Neutrophil (primary cell): ENCODE data around the gene RPS6KC1.
"Not testable (repeated sequence)": the region's sequence is repeated elsewhere in the genome, so short reads cannot be mapped to it uniquely, and the experiment has no call there.

ENCODE experiments used
- H3K27ac ChIP-seq: fragments of 200-600 bp; sonication (generic); 2 replicates; pipeline ENCODE4 v1.5.1; 2016; ENCODE audit warnings: mild to moderate bottlenecking, moderate library complexity
- H3K27me3 ChIP-seq: fragments of 200-600 bp; sonication (generic); 2 replicates; pipeline ENCODE4 v1.6.0; 2016; ENCODE audit warnings: mild to moderate bottlenecking
- H3K36me3 ChIP-seq: fragments of 200-600 bp; sonication (generic); 2 replicates; pipeline ENCODE4 v1.5.1; 2017
- H3K4me1 ChIP-seq, 2 experiments: fragments of 200-600 bp in 1 of 2; sonication (generic) in 1 of 2; 1 replicate in 1 of 2; 2 replicates in 1 of 2; pipeline versions ENCODE4 v1.5.1 to v1.6.1; 2013 to 2016; ENCODE audit warnings: low read depth in 1 of 2, low read length in 1 of 2, mild to moderate bottlenecking in 1 of 2, moderate library complexity in 1 of 2; ENCODE audit not compliant: control insufficient read depth in 1 of 2, insufficient read depth in 1 of 2
- H3K4me3 ChIP-seq, 2 experiments: fragments of 200-600 bp in 1 of 2; sonication (generic) in 1 of 2; 1 replicate in 1 of 2; 2 replicates in 1 of 2; pipeline ENCODE4 v1.5.1; 2013 to 2016; ENCODE audit warnings: low read depth in 1 of 2, low read length in 1 of 2, mild to moderate bottlenecking in 1 of 2, moderate library complexity in 1 of 2
- H3K9me3 ChIP-seq: fragments of 200-600 bp; sonication (generic); 2 replicates; pipeline ENCODE4 v1.5.1; 2016
- TF ChIP-seq, protein P1 (sequence below): fragments of 200-600 bp; sonication (generic); IDR thresholded peaks from 2 replicates; pipeline ENCODE4 v1.5.1; 2016; ENCODE audit warnings: antibody characterized with exemption

Gene RPS6KC1

DNA sequence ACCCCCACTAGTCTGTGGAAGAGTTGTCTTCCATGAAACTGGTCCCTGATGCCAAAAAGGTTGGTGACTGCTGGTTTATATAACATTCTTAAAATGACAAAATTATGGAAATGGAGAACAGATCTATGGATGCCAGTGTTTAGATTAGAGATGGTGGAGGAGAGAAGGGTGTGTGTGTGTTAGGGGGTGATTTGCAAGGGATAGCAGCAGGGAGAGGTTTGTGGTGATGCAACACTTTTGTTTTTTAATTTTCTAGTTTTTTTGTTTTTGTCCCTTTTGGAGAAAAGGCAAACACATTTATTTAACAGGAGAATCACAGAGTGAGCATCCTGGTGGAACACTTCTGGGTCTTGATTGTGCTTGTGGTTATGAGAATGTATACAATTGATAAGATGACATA, 143.8 kb downstream of the RPS6KC1 start:
- Histone ChIP-seq H3K36me3 (no peaks in the 10 kb centered on the region), H3K4me1 (no peaks in the 10 kb centered on the region), H3K27me3 (no peaks in the 10 kb centered on the region), H3K4me3 (no peak overlapping the region), H3K9me3 (no peaks in the 10 kb centered on the region), H3K27ac (no peak overlapping the region)
- TF ChIP-seq, protein P1, sequence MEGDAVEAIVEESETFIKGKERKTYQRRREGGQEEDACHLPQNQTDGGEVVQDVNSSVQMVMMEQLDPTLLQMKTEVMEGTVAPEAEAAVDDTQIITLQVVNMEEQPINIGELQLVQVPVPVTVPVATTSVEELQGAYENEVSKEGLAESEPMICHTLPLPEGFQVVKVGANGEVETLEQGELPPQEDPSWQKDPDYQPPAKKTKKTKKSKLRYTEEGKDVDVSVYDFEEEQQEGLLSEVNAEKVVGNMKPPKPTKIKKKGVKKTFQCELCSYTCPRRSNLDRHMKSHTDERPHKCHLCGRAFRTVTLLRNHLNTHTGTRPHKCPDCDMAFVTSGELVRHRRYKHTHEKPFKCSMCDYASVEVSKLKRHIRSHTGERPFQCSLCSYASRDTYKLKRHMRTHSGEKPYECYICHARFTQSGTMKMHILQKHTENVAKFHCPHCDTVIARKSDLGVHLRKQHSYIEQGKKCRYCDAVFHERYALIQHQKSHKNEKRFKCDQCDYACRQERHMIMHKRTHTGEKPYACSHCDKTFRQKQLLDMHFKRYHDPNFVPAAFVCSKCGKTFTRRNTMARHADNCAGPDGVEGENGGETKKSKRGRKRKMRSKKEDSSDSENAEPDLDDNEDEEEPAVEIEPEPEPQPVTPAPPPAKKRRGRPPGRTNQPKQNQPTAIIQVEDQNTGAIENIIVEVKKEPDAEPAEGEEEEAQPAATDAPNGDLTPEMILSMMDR, result no peak

DNA sequence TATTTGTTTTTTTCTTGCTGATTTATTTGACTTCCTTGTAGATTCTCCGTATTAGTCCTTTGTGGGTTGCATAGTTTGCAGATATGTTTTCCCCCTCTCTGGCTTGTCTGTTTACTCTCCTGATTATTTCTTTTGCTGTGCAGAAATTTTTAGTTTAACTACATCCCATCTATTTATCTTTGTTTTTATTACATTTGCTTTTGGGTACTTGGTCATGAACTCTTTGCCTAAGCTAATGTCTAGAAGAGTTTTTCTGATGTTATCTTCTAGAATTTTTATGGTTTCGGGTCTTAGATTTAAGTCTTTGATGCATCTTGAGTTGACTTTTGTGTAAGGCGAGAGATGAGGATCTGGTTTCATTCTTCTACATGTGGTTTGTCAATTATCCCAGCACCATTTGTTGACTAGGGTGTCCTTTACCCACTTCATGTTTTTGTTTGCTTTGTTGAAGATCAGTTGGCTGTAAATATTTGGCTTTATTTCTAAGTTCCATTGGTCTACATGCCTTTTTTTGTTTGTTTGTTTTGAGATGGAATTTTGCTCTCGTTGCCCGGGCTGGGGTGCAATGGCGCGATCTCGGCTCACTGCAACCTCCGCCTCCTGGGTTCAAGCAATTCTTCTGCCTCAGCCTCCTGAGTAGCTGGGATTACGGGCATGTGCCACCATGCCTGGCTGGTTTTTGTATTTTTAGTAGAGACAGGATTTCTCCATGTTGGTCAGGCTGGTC, 145.4 kb downstream of the RPS6KC1 start:
- not testable (repeated sequence) for H3K27ac ChIP-seq, H3K36me3 ChIP-seq

GRCh38 chr1:213200630-213201029, 149.6 kb downstream of the RPS6KC1 start:
- Histone ChIP-seq H3K4me1 (no peaks in the 10 kb centered on the region), H3K36me3 (no peaks in the 10 kb centered on the region), H3K4me3 (no peak overlapping the region), H3K9me3 (no peaks in the 10 kb centered on the region), H3K27me3 (no peaks in the 10 kb centered on the region), H3K27ac (no peak overlapping the region)
- TF ChIP-seq, protein P1, result no peak

More for the DNA sequence above, 145.4 kb downstream of the RPS6KC1 start:
- H3K27me3 ChIP-seq, H3K4me3 ChIP-seq, H3K9me3 ChIP-seq, H3K4me1 ChIP-seq: not testable (repeated sequence)

DNA sequence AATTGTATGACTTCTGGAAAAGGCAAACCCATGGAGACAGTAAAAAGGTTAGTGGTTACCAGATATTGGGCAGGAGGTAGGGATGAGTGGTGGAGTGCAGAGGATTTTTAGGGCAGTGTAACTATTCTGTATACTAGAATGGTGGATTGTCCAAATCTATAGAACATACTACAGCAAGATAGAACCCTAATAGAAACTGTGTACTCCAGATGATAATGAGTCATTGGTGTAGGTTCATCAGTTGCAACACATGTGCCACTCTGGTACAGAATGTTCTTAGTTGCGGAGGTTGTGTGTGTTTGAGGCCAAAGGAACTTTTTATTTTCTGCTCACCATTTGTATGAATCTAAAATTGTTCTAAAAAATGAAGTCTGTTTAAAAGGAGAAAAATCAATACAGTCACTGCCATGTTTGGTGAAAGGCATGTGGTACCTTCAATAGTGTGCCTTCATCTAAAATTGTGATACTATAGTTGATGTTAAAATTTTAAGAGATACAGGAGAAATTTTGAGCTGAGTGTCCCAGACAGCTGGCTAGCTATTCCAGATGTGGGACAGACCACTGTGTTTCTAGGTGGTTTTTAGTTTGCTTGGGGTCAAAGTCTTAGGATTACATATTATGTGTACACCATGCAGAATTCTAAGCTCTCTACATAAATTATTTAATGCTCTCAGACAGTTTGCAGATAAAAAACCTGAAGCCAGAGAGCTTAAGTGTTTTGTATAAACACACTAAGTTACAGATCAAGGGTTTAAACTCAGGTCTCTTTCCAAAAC, 150.5 kb downstream of the RPS6KC1 start:
- H3K27ac ChIP-seq, result no peak overlapping the region
- TF ChIP-seq, protein P1, result no peak
- no peaks in the 10 kb centered on the region for H3K36me3 ChIP-seq
- H3K4me3 ChIP-seq, result no peak overlapping the region
- no peaks in the 10 kb centered on the region for H3K4me1 ChIP-seq
- H3K27me3 ChIP-seq, result no peaks in the 10 kb centered on the region
- no peaks in the 10 kb centered on the region for H3K9me3 ChIP-seq

DNA sequence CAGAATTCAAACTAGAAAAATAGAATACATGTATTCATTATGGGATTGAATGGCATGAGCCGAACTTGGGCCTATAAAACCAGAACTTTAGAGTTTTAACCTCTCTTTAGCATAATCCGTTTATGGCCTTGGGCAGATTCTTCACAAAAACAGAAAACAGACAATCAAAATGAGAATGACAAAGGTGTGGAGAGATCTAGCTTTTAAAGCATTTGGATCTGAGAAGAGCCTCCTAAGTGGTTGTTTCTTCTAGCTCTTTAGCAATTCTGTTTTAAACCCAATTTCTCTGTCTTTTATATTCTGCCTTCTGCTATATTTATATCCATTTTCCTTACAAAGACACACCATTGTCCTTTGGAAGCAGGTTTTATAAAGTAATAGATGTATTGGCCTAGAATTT, 160.2 kb downstream of the RPS6KC1 start:
- Histone ChIP-seq H3K27me3 (no peaks in the 10 kb centered on the region), H3K9me3 (no peaks in the 10 kb centered on the region), H3K36me3 (no peaks in the 10 kb centered on the region), H3K4me3 (no peak overlapping the region), H3K27ac (no peak overlapping the region), H3K4me1 (no peaks in the 10 kb centered on the region)
- TF ChIP-seq, protein P1, result no peak

- not testable (repeated sequence) for H3K4me1 ChIP-seq, H3K27ac ChIP-seq, H3K4me3 ChIP-seq, H3K36me3 ChIP-seq, H3K9me3 ChIP-seq, H3K27me3 ChIP-seq
Observed at GRCh38 chr1:213219076-213219475, 168.0 kb downstream of the RPS6KC1 start.
